Lower leg skin (tissue), 3 donors: ENCODE measurements around the gene IL27RA.

Experiments used
- CTCF ChIP-seq, 3 donors: fragments of 450-650 bp; IDR thresholded peaks; one replicate each; pipeline ENCODE4 v1.5.1; 2016; ENCODE audit warnings: antibody characterized with exemption in 3 of 3, mild to moderate bottlenecking in 3 of 3, moderate library complexity in 2 of 3
- POLR2A ChIP-seq, 2 donors: fragments of 450-650 bp; IDR thresholded peaks; one replicate each; pipeline ENCODE4 v1.6.1; 2016 to 2017; ENCODE audit warnings: antibody characterized with exemption in 2 of 2, mild to moderate bottlenecking in 1 of 2, moderate library complexity in 1 of 2

- no peak for TF ChIP-seq POLR2A (IDR thresholded peaks at IDR 0.05)
- no peak for TF ChIP-seq CTCF (IDR thresholded peaks at IDR 0.05)
Measured at GRCh38 chr19:14081797-14082674, 50.5 kb downstream of the IL27RA start.
